Measurements from ENCODE around the gene LSM2. TPM values are rescaled to one million over a fixed set of nuclear protein-coding genes. Genes with fewer than 3 reads are reported as not detected.

LSM2 gene
- total RNA-seq, 1 donor from 2014 or later: 16.6 TPM

- DNase-seq (ENCODE audit: low read depth): no peak
Measured at GRCh38 chr6:31750411-31751022, 56.2 kb downstream of the LSM2 start.

DNA sequence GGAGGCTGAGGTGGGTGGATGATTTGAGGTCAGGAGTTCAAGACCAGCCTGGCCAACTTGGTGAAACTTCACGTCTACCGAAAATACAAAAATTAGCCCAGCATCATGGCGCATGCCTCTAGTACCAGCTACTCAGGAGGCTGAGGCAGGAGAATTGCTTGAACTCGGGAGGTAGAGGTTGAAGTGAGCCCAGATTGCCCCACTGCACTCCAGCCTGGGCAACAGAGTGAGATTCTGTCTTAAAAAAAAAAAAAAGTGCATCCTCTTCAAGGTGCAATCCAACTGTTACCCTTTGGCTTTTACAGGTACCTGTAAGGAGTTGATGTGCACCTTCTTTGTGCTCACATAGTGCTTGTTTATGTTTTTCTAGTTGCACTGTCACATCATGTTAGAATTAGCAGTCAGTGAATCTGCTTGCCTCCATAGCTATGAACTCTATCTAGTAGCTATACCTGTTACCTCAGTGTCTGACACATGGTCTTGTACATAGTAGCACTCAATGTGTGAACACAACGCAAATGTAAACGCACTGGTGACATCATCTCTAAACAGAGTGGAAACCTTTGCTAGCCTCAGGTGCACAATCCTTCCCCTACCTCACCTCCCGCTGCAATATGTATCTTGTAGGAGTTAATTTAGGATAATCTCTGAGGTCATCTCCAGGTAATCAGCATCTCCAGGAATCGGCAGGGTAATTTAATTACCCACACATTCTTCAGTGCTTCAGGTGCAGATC, 57.3 kb downstream of the LSM2 start:
- DNase-seq (ENCODE audit: low read depth): no peak

Other genes with a start within 250 kb of the LSM2 start
- gene LTA, start 234.7 kb downstream of the LSM2 start, total RNA-seq: not detected in 2 replicates
- 2.4 and 7.8 TPM in 2 replicates for gene TNF, start 231.4 kb downstream of the LSM2 start, total RNA-seq
- 7.0 and 35.1 TPM in 2 replicates for gene LTB, start 224.5 kb downstream of the LSM2 start, total RNA-seq
- gene LST1, start 220.7 kb downstream of the LSM2 start, total RNA-seq: not detected in 2 replicates
- not detected in 2 replicates for gene NCR3, start 214.0 kb downstream of the LSM2 start, total RNA-seq
- gene AIF1, start 191.7 kb downstream of the LSM2 start, total RNA-seq: not detected in 2 replicates
- gene PRRC2A, start 186.3 kb downstream of the LSM2 start, total RNA-seq: 13.9 and 90.6 TPM in 2 replicates
- gene BAG6, start 154.3 kb downstream of the LSM2 start, total RNA-seq: 130 and 241 TPM in 2 replicates
- gene APOM, start 151.1 kb downstream of the LSM2 start, total RNA-seq: 0.69 and 0.80 TPM in 2 replicates
- gene C6orf47, start 146.2 kb downstream of the LSM2 start, total RNA-seq: 28.6 and 32.0 TPM in 2 replicates
- gene GPANK1, start 142.0 kb downstream of the LSM2 start, total RNA-seq: 9.1 and 16.0 TPM in 2 replicates
- gene CSNK2B, start 140.9 kb downstream of the LSM2 start, total RNA-seq: 116 and 121 TPM in 2 replicates
- gene LY6G5B, start 137.0 kb downstream of the LSM2 start, total RNA-seq: 2.6 TPM in 1 of 2 replicates, not detected in the other
- gene LY6G5C, start 125.9 kb downstream of the LSM2 start, total RNA-seq: 0.40 TPM in 1 of 2 replicates, not detected in the other
- 54.7 and 56.6 TPM in 2 replicates for gene ABHD16A, start 103.6 kb downstream of the LSM2 start, total RNA-seq
- not detected in 2 replicates for gene LY6G6F, start 100.1 kb downstream of the LSM2 start, total RNA-seq
- gene LY6G6D, start 91.6 kb downstream of the LSM2 start, total RNA-seq: not detected in 2 replicates
- gene LY6G6C, start 85.2 kb downstream of the LSM2 start, total RNA-seq: not detected in 2 replicates
- not detected in 2 replicates for gene MPIG6B, start 83.6 kb downstream of the LSM2 start, total RNA-seq
- gene DDAH2, start 77.7 kb downstream of the LSM2 start, total RNA-seq: 101 and 121 TPM in 2 replicates
- 345 and 2,008 TPM in 2 replicates for gene CLIC1, start 70.4 kb downstream of the LSM2 start, total RNA-seq
- 4.4 and 6.6 TPM in 2 replicates for gene MSH5, start 67.0 kb downstream of the LSM2 start, total RNA-seq
- 0.50 and 0.69 TPM in 2 replicates for gene SAPCD1, start 44.3 kb downstream of the LSM2 start, total RNA-seq
- 2.6 and 8.5 TPM in 2 replicates for gene VWA7, start 29.6 kb downstream of the LSM2 start, total RNA-seq
- 67.4 and 103 TPM in 2 replicates for gene VARS1, start 11.2 kb downstream of the LSM2 start, total RNA-seq
- gene HSPA1L, start 8.3 kb upstream of the LSM2 start, total RNA-seq: 0.87 and 2.0 TPM in 2 replicates
- gene HSPA1A, start 8.6 kb upstream of the LSM2 start, total RNA-seq: 178 and 296 TPM in 2 replicates
- 197 and 264 TPM in 2 replicates for gene HSPA1B, start 20.8 kb upstream of the LSM2 start, total RNA-seq
- gene NEU1, start 55.9 kb upstream of the LSM2 start, total RNA-seq: 104 and 112 TPM in 2 replicates
- 1.1 and 26.6 TPM in 2 replicates for gene SLC44A4, start 72.0 kb upstream of the LSM2 start, total RNA-seq
- gene EHMT2, start 90.7 kb upstream of the LSM2 start, total RNA-seq: 37.7 and 72.3 TPM in 2 replicates
- gene ZBTB12, start 95.1 kb upstream of the LSM2 start, total RNA-seq: 0.69 and 5.9 TPM in 2 replicates
- 1.7 TPM in 1 of 2 replicates, not detected in the other for gene C2, start 120.8 kb upstream of the LSM2 start, total RNA-seq
- 24.3 and 32.7 TPM in 2 replicates for gene CFB, start 139.1 kb upstream of the LSM2 start, total RNA-seq
- 92.3 and 146 TPM in 2 replicates for gene NELFE, start 152.0 kb upstream of the LSM2 start, total RNA-seq
- gene SKIC2, start 152.2 kb upstream of the LSM2 start, total RNA-seq: 46.5 and 47.3 TPM in 2 replicates
- 10.6 and 16.9 TPM in 2 replicates for gene DXO, start 165.2 kb upstream of the LSM2 start, total RNA-seq
- gene C4A, start 175.1 kb upstream of the LSM2 start, total RNA-seq: 1.6 and 42.4 TPM in 2 replicates
- gene C4B, start 207.8 kb upstream of the LSM2 start, total RNA-seq: 0.35 and 32.2 TPM in 2 replicates
- gene CYP21A2, start 231.4 kb upstream of the LSM2 start, total RNA-seq: 0.20 TPM in 1 of 2 replicates, not detected in the other